NCI-H146 treated with DMSO at 0.1 percent for 48 hours (cell line): ENCODE data around the gene TAF8.
A peak's percentile ranks its signal among the peaks of the same experiment; 100 is the strongest.

Experiments used
- DNase-seq: peaks from one replicate; lab custom pipeline; 2025; ENCODE audit not compliant: unreplicated experiment; lab: John Stamatoyannopoulos, UW

Gene TAF8

GRCh38 chr6:42049948-42050296 lies 402 bp upstream of the TAF8 start:
- DNase-seq = no peak

GRCh38 chr6:42051268-42051653 lies 937 bp downstream of the TAF8 start:
- no peak for DNase-seq

- DNase-seq = no peak
Measured at GRCh38 chr6:42053601-42054000, 3.3 kb downstream of the TAF8 start.

GRCh38 chr6:42059743-42060142 lies 9.4 kb downstream of the TAF8 start:
- no peak for DNase-seq

- no peak for DNase-seq
Measured at GRCh38 chr6:42066156-42066675, 15.9 kb downstream of the TAF8 start.

GRCh38 chr6:42068173-42068572 lies 17.8 kb downstream of the TAF8 start:
- DNase-seq = no peak

GRCh38 chr6:42068872-42069522 lies 18.7 kb downstream of the TAF8 start:
- DNase-seq = no peak

GRCh38 chr6:42071881-42072583 lies 21.7 kb downstream of the TAF8 start:
- DNase-seq = no peak

GRCh38 chr6:42073287-42073686 lies 23.0 kb downstream of the TAF8 start:
- DNase-seq = no peak

GRCh38 chr6:42075159-42075838 lies 25.0 kb downstream of the TAF8 start:
- peak; percentile 39 for DNase-seq

GRCh38 chr6:42078386-42078785 lies 28.1 kb downstream of the TAF8 start:
- DNase-seq = no peak

- no peak for DNase-seq
Measured at GRCh38 chr6:42079941-42080464, 29.7 kb downstream of the TAF8 start.

- DNase-seq = no peak
Measured at GRCh38 chr6:42083530-42083929, 33.2 kb downstream of the TAF8 start.

- no peak for DNase-seq
Measured at GRCh38 chr6:42084889-42085288, 34.6 kb downstream of the TAF8 start.

GRCh38 chr6:42086046-42087035 lies 36.0 kb downstream of the TAF8 start:
- DNase-seq = no peak

- DNase-seq = no peak
Measured at GRCh38 chr6:42088101-42088591, 37.8 kb downstream of the TAF8 start.

GRCh38 chr6:42090819-42091717 lies 40.7 kb downstream of the TAF8 start:
- no peak for DNase-seq

GRCh38 chr6:42091718-42092023 lies 41.3 kb downstream of the TAF8 start:
- DNase-seq = no peak

GRCh38 chr6:42093582-42094329 lies 43.4 kb downstream of the TAF8 start:
- no peak for DNase-seq
